OCI-LY1 (cell line): ENCODE results near the gene TADA1.

Source experiments
- H2AFZ ChIP-seq: fragments of 200-600 bp; sonication (generic), shearing (Covaris generic); 2 replicates; pipeline ENCODE4 v1.6.0; 2014; ENCODE audit warnings: antibody characterized with exemption, mild to moderate bottlenecking, low read length
- H3F3A ChIP-seq: fragments of 200-600 bp; sonication (generic), shearing (Covaris generic); 2 replicates; pipeline ENCODE4 v1.6.0; 2014; ENCODE audit warnings: mild to moderate bottlenecking, antibody characterized with exemption, low read length, moderate library complexity; ENCODE audit not compliant: insufficient read depth
- H3K27ac ChIP-seq: fragments of 200-600 bp; sonication (generic); 2 replicates; pipeline ENCODE4 v1.5.1; 2014; ENCODE audit warnings: low read length, mixed run types, mild to moderate bottlenecking, low read depth; ENCODE audit not compliant: poor library complexity, severe bottlenecking
- H3K27me3 ChIP-seq: fragments of 200-600 bp; sonication (generic); 2 replicates; pipeline ENCODE4 v1.6.0; 2014; ENCODE audit warnings: antibody characterized with exemption, mild to moderate bottlenecking, low read length, moderate library complexity; ENCODE audit not compliant: insufficient read depth
- H3K36me3 ChIP-seq: fragments of 200-600 bp; sonication (generic); 2 replicates; pipeline ENCODE4 v1.6.1; 2014; ENCODE audit warnings: mild to moderate bottlenecking, antibody characterized with exemption, low read length, moderate library complexity, mixed read lengths; ENCODE audit not compliant: insufficient read depth
- H3K4me1 ChIP-seq: fragments of 200-600 bp; sonication (generic); 2 replicates; pipeline ENCODE4 v1.5.1; 2014; ENCODE audit warnings: mild to moderate bottlenecking, low read length, moderate library complexity; ENCODE audit not compliant: insufficient read depth, severe bottlenecking
- H3K4me2 ChIP-seq: fragments of 200-600 bp; sonication (generic), shearing (Covaris generic); 2 replicates; pipeline ENCODE4 v1.6.1; 2014; ENCODE audit warnings: low read length
- H3K4me3 ChIP-seq: fragments of 200-600 bp; sonication (generic); 2 replicates; pipeline ENCODE4 v1.5.1; 2014; ENCODE audit warnings: low read length, low read depth, mild to moderate bottlenecking, mixed read lengths; ENCODE audit not compliant: poor library complexity, severe bottlenecking
- H3K79me2 ChIP-seq: fragments of 200-600 bp; shearing (Covaris generic); 2 replicates; pipeline ENCODE4 v1.6.1; 2016; ENCODE audit warnings: mixed run types, low read length, mixed read lengths; ENCODE audit not compliant: insufficient read depth
- H3K9ac ChIP-seq: fragments of 200-600 bp; sonication (generic), shearing (Covaris generic); 2 replicates; pipeline ENCODE4 v1.6.1; 2014; ENCODE audit warnings: mild to moderate bottlenecking, low read length, mixed read lengths
- H3K9me2 ChIP-seq: fragments of 200-600 bp; sonication (generic), shearing (Covaris generic); 2 replicates; pipeline ENCODE4 v1.6.1; 2014; ENCODE audit warnings: low read depth, mild to moderate bottlenecking, low read length, mixed read lengths
- H3K9me3 ChIP-seq: fragments of 200-600 bp; shearing (Covaris generic); 2 replicates; pipeline ENCODE4 v1.6.1; 2014; ENCODE audit warnings: low read length, mixed read lengths
- H4K20me1 ChIP-seq: fragments of 200-600 bp; sonication (generic), shearing (Covaris generic); 2 replicates; pipeline ENCODE4 v1.6.0; 2016; ENCODE audit warnings: mild to moderate bottlenecking, low read length; ENCODE audit not compliant: insufficient read depth
- EZH2 ChIP-seq: fragments of 200-600 bp; sonication (generic), shearing (Covaris generic); IDR thresholded peaks from 2 replicates; pipeline ENCODE4 v1.8.0; 2017; ENCODE audit warnings: borderline replicate concordance, mixed run types, mild to moderate bottlenecking, antibody characterized with exemption, low read length, moderate library complexity, mixed read lengths
- TF ChIP-seq, protein P1 (sequence below): fragments of 200-600 bp; sonication (generic), shearing (Covaris generic); IDR thresholded peaks from 2 replicates; pipeline ENCODE4 v1.5.1; 2017; ENCODE audit warnings: mild to moderate bottlenecking, antibody characterized with exemption, low read length, moderate library complexity, mixed read lengths

TADA1 gene

DNA sequence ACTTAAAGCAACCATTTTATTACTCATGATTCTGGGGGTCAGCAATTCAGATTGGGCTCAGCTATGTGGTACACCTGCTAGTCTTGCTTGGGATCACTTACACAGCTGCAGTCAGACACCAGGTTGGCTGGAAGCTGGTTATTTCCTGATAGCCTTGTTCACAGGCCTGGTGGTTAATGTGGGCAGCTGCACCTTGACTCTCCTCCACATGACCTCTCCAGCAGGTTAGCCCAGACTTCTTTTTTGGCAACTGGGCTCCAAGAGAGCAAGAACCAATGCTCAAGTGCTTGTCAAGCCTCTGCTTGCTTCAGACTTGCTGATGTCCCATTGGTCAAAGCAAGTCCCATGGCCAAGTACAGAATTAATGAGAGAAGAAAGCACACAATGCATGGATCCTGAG, 48.6 kb downstream of the TADA1 start:
- H3K27ac ChIP-seq: no peak overlapping the region
- no peaks in the 10 kb centered on the region for H4K20me1 ChIP-seq
- no peaks in the 10 kb centered on the region for H3F3A ChIP-seq
- no peak overlapping the region for H2AFZ ChIP-seq
- H3K4me2 ChIP-seq: no peak overlapping the region
- H3K9me2 ChIP-seq: no peaks in the 10 kb centered on the region
- H3K4me1 ChIP-seq: no peaks in the 10 kb centered on the region
- H3K79me2 ChIP-seq: no peaks in the 10 kb centered on the region
- H3K4me3 ChIP-seq: no peak overlapping the region
- TF ChIP-seq EZH2: no peak
- TF ChIP-seq, protein P1, sequence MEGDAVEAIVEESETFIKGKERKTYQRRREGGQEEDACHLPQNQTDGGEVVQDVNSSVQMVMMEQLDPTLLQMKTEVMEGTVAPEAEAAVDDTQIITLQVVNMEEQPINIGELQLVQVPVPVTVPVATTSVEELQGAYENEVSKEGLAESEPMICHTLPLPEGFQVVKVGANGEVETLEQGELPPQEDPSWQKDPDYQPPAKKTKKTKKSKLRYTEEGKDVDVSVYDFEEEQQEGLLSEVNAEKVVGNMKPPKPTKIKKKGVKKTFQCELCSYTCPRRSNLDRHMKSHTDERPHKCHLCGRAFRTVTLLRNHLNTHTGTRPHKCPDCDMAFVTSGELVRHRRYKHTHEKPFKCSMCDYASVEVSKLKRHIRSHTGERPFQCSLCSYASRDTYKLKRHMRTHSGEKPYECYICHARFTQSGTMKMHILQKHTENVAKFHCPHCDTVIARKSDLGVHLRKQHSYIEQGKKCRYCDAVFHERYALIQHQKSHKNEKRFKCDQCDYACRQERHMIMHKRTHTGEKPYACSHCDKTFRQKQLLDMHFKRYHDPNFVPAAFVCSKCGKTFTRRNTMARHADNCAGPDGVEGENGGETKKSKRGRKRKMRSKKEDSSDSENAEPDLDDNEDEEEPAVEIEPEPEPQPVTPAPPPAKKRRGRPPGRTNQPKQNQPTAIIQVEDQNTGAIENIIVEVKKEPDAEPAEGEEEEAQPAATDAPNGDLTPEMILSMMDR: no peak
- peaks cover 6% of the 10 kb centered on the region; the same call in 1 of the 2 replicates for H3K27me3 ChIP-seq
- no peak overlapping the region for H3K9ac ChIP-seq
- 0 out of 2 replicates have a peak, but pooled peaks cover 3% of the 10 kb centered on the region for H3K9me3 ChIP-seq
- no peaks in the 10 kb centered on the region for H3K36me3 ChIP-seq

DNA sequence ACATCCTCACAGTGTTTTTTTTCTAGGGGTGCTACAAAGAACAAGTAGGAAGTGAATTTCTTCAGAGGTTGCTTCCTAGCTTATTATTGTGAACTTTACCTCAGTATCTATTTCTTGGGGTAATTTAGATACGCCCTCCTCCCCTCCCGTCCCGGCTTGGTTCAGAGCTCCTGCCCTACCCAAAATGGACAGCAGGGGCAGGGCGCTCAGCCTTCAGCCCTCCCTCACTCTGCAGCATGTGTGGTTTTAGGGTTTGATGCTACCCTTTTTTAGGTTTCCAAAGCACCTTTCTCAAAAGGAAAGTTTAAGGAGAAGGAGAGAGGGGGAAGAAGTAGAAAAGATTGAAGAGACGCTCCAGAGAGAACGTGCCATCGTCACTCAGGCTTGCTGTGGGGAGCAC, 53.7 kb downstream of the TADA1 start:
- Histone ChIP-seq H3K9me3 (no peaks in the 10 kb centered on the region), H2AFZ (no peak overlapping the region), H4K20me1 (no peaks in the 10 kb centered on the region)

DNA sequence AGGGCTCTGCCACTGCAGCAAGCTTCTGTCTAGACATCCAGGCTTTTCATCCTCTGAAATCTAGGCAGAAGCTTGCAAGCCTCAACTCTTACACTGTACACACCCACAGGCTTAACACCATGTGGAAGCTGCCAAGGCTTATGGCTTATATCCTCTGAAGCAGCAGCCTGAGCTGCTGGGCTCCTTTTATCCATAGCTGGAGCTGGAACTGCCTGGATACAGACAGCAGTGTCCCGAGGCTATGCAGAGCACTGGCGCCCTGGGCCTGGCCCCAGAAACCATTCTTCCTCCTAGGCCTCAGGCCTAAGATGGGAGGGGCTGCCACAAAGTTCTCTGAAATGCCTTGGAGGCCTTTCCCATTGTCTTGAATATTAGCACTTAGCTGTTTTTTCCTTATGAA, 56.1 kb downstream of the TADA1 start:
- H3F3A ChIP-seq: no peaks in the 10 kb centered on the region
- H2AFZ ChIP-seq: no peak overlapping the region
- H3K36me3 ChIP-seq: no peaks in the 10 kb centered on the region
- H3K9me3 ChIP-seq: no peaks in the 10 kb centered on the region; the same call in 1 of the 2 replicates
- H3K79me2 ChIP-seq: no peaks in the 10 kb centered on the region
- H3K27me3 ChIP-seq: no peaks in the 10 kb centered on the region
- no peak overlapping the region for H3K4me3 ChIP-seq
- H3K9ac ChIP-seq: no peak overlapping the region
- H3K27ac ChIP-seq: no peak overlapping the region
- TF ChIP-seq EZH2: no peak
- TF ChIP-seq, protein P1: no peak
- H4K20me1 ChIP-seq: no peaks in the 10 kb centered on the region
- H3K9me2 ChIP-seq: no peaks in the 10 kb centered on the region
- H3K4me2 ChIP-seq: no peak overlapping the region
- no peaks in the 10 kb centered on the region for H3K4me1 ChIP-seq

More for the DNA sequence above, 53.7 kb downstream of the TADA1 start:
- H3K4me3 ChIP-seq: no peak overlapping the region
- H3K4me2 ChIP-seq: no peak overlapping the region
- no peaks in the 10 kb centered on the region for H3F3A ChIP-seq
- H3K27ac ChIP-seq: no peak overlapping the region
- no peaks in the 10 kb centered on the region for H3K4me1 ChIP-seq
- H3K9me2 ChIP-seq: no peaks in the 10 kb centered on the region
- no peaks in the 10 kb centered on the region for H3K79me2 ChIP-seq
- no peak overlapping the region for H3K9ac ChIP-seq
- TF ChIP-seq, protein P1: peak; percentile 28
- no peak for TF ChIP-seq EZH2
- no peaks in the 10 kb centered on the region for H3K27me3 ChIP-seq
- H3K36me3 ChIP-seq: no peaks in the 10 kb centered on the region
